ENCODE results near the gene AMH. TPM values are rescaled to one million over a fixed set of nuclear protein-coding genes. Genes with fewer than 3 reads are reported as not detected.

Gene AMH
- total RNA-seq, 1 donor from 2014 or later, result 5.6 TPM

DNA sequence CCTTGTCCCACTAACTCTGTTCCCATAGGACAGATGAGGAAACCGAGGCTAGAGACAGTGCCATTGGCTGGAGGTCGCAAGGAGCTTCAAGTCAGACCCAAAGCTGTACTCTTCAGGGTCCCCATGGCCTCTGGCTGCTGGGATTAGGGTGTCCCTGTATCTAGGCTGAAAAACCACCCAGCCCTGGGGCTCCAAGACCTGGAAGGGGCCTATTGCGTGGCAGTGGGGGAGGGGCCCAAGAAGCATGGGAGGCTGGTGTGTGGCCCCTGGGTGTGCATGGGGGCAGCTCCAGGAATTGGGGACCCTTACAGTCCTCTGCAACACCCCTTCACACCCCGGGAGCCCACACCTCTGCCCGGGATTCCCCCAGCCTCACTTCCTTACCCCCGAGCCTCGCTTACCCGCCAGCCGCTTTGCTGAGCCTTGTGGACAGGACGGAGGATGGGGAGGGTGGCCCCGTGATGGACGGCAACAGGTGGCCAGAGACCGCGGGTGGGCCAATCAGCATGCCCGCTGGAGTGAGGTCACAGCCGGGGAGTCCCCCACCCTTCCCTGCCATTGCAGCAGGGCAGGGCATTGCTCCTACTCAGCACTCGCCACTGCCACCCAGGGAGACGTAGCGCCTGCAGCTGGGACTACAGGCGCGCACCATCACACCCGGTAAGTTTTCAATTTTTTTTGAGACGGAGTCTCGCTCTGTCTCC, 7.0 kb downstream of the AMH start, which contains the start of gene JSRP1:
Gene JSRP1 (minus strand): TSS at position 436 of the 704 bp plus-strand sequence. CDS start 1,103 bp downstream, outside the sequence.
- no peak within 1 kb of the TSS for H3K27ac Mint-ChIP-seq (ENCODE audit: unreplicated experiment)
- no peak for DNase-seq (ENCODE audit: low spot score)

DNA sequence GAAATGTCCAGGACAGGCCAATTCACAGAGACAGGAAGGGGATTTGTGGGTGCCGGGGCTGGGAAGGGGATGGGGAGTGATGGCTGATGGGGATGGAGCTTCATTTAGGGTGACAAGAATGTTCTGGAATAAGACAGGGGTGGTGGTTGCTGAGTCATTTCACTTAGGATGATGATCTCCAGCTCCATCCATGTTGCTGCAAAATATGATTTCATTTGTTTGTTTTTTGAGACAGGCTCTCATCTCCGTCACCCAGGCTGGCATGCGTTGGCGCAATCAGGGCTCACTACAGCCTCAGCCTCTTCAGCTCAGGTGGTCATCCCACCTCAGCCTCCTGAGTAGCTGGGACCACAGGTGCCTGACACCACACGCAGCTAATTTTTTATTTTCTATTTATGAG, 10.2 kb downstream of the AMH start:
- peaks cover 4% of the 10 kb centered on the region for H3K27me3 Mint-ChIP-seq (ENCODE audit: unreplicated experiment)
- DNase-seq (ENCODE audit: low spot score), result no peak
- H3K27ac Mint-ChIP-seq (ENCODE audit: unreplicated experiment), result no peak overlapping the region
- no peak overlapping the region for H3K4me3 Mint-ChIP-seq (ENCODE audit: unreplicated experiment)
- no peak for TF ChIP-seq CTCF (IDR thresholded peaks at IDR 0.05; ENCODE audit: unreplicated experiment)
- no peaks in the 10 kb centered on the region for H3K4me1 Mint-ChIP-seq (ENCODE audit: unreplicated experiment)
- no peaks in the 10 kb centered on the region for H3K9me3 Mint-ChIP-seq (ENCODE audit: unreplicated experiment)
- H3K36me3 Mint-ChIP-seq (ENCODE audit: low read depth, unreplicated experiment), result no peaks in the 10 kb centered on the region

More for the DNA sequence above, 7.0 kb downstream of the AMH start, which contains the start of gene JSRP1:
- Mint-ChIP-seq H3K27me3 (ENCODE audit: unreplicated experiment) (peaks cover 7% of the 10 kb centered on the region), H3K9me3 (ENCODE audit: unreplicated experiment) (no peaks in the 10 kb centered on the region), H3K36me3 (ENCODE audit: low read depth, unreplicated experiment) (no peaks in the 10 kb centered on the region), H3K4me3 (ENCODE audit: unreplicated experiment) (no peak within 1 kb of the TSS), H3K4me1 (ENCODE audit: unreplicated experiment) (peaks cover 5% of the 10 kb centered on the region)
- TF ChIP-seq CTCF (IDR thresholded peaks at IDR 0.05; ENCODE audit: unreplicated experiment), result no peak

DNA sequence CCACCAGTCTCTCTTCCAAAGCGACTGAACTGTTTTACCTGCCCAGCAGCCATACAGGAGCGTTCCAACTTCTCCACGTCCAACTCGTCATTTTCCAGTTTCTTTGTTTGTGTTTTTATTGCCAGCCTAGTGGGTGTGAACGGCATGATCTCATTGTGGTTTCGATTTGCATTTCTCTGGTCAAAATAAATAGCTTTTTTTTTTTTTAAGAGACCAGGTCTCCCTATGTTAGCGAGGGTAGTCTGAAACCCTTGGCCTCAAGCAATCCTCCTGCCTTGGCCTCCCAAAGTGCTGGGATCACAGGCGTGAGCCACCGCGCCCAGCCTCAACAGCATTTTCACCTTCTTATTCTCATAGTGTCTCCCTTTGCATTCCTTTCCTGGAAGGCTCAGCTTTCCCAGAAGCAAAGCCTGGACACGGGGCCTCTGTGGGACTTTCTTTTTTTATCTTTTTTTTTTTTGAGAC, 11.2 kb downstream of the AMH start:
- peaks cover 4% of the 10 kb centered on the region for H3K27me3 Mint-ChIP-seq (ENCODE audit: unreplicated experiment)
- no peak overlapping the region for H3K4me3 Mint-ChIP-seq (ENCODE audit: unreplicated experiment)
- no peak for TF ChIP-seq CTCF (IDR thresholded peaks at IDR 0.05; ENCODE audit: unreplicated experiment)
- no peak overlapping the region for H3K27ac Mint-ChIP-seq (ENCODE audit: unreplicated experiment)
- H3K9me3 Mint-ChIP-seq (ENCODE audit: unreplicated experiment), result no peaks in the 10 kb centered on the region
- no peaks in the 10 kb centered on the region for H3K36me3 Mint-ChIP-seq (ENCODE audit: low read depth, unreplicated experiment)
- no peak for DNase-seq (ENCODE audit: low spot score)
- no peaks in the 10 kb centered on the region for H3K4me1 Mint-ChIP-seq (ENCODE audit: unreplicated experiment)

DNA sequence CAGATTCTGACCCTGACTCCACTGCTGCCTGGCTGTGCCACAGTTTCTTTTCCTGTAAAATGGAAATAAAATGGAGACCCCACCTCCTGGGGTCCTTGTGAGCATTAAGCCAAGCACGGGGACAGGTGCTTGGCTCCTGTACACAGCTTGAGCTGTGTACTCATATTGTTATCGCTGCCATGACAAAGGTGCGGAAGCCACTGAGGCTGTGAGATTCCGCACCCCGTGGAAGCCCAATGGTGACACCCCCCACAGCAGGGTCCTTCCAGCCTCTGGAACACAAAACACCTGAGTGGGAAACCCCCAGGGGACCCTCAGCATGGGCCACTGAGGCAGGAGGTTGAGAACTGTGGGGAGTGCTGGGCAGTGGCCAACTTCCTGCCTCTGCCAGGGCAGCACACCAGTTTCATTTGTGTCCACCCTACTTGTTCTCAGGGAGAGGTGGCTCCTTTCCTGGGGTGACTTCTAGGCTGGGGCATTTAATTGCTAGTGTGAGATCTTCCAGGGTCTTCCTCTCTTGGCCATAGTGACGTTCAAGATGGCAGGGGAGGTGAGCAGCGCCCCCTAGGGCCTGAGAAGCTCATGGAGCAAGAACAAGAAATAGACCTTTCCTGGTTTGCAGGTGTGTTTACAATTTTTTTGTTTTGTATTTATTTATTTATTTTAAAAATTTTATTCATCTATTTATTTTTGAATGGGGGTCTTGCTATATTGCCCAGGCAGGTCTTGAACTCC, 12.5 kb downstream of the AMH start:
- no peak for DNase-seq (ENCODE audit: low spot score)

More for the DNA sequence above, 12.5 kb downstream of the AMH start:
- TF ChIP-seq CTCF (IDR thresholded peaks at IDR 0.05; ENCODE audit: unreplicated experiment), result peak; percentile 48
- Mint-ChIP-seq H3K9me3 (ENCODE audit: unreplicated experiment) (no peaks in the 10 kb centered on the region), H3K4me1 (ENCODE audit: unreplicated experiment) (peaks cover 4% of the 10 kb centered on the region), H3K4me3 (ENCODE audit: unreplicated experiment) (no peak overlapping the region), H3K27me3 (ENCODE audit: unreplicated experiment) (peaks cover 4% of the 10 kb centered on the region), H3K36me3 (ENCODE audit: low read depth, unreplicated experiment) (no peaks in the 10 kb centered on the region), H3K27ac (ENCODE audit: unreplicated experiment) (no peak overlapping the region)
